Measurements from ENCODE around the gene FCHO2.
"Not testable (repeated sequence)": the region's sequence is repeated elsewhere in the genome, so short reads cannot be mapped to it uniquely, and the experiment has no call there.

FCHO2 gene

DNA sequence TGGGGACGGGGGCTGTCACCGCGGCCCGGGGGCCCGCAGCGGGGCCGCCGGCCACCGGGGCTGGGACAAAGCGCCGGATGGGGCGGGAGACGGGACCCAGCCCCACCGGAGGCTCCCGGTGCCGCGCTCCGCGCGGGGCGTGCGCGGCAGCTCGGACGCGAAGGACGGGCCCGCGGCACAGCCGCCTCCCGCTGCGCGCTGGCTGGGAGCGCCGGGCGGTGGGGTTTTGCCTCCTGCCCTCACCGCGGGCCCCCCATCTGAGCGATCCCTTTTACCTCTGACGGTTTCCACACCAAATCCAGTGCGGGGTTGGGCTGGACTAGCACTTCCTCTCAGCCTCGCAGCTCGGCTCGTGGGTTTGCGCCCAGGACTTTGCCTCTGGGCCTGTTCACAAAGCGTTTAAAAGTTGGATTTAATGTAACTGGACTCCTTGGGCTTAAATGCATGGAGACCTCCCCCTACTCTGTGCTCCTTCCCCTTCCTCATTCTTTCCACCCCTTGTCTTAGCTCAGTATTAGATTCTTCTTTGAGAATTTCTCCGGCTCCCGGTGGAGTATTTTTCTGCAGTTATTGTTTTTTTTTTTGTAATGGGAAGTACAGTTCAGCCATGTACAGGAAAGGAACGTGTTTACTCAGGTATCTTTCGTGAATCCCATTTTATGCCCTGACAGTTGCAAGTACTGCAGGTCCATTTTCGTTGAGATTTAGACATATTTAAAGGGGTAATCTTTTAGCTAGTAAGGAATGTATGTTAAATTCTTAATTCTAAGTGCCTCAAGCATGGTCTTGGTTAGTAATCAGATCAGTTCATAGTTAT, 691 bp downstream of the FCHO2 start:
- peaks cover 4% of the 10 kb centered on the region for H3K27me3 ChIP-seq (ENCODE audit: control insufficient read depth, low read length)
- peaks cover 24% of the 10 kb centered on the region for H3K4me1 ChIP-seq (ENCODE audit: control insufficient read depth, low read length)
- no peaks in the 10 kb centered on the region for H4K20me1 ChIP-seq (ENCODE audit: control insufficient read depth, insufficient read depth, low read depth, low read length)
- TF ChIP-seq EZH2phosphoT487 (IDR thresholded peaks at IDR 0.05; ENCODE audit: borderline replicate concordance, low read length) = no peak
- TF ChIP-seq, protein P1, sequence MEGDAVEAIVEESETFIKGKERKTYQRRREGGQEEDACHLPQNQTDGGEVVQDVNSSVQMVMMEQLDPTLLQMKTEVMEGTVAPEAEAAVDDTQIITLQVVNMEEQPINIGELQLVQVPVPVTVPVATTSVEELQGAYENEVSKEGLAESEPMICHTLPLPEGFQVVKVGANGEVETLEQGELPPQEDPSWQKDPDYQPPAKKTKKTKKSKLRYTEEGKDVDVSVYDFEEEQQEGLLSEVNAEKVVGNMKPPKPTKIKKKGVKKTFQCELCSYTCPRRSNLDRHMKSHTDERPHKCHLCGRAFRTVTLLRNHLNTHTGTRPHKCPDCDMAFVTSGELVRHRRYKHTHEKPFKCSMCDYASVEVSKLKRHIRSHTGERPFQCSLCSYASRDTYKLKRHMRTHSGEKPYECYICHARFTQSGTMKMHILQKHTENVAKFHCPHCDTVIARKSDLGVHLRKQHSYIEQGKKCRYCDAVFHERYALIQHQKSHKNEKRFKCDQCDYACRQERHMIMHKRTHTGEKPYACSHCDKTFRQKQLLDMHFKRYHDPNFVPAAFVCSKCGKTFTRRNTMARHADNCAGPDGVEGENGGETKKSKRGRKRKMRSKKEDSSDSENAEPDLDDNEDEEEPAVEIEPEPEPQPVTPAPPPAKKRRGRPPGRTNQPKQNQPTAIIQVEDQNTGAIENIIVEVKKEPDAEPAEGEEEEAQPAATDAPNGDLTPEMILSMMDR (IDR thresholded peaks at IDR 0.05; ENCODE audit: low read depth, low read length, poor library complexity, severe bottlenecking) = no peak
- peaks cover 26% of the 10 kb centered on the region for H3K79me2 ChIP-seq (ENCODE audit: control insufficient read depth, low read length)
- no peak overlapping the region for H3K27ac ChIP-seq (ENCODE audit: low read depth, low read length)
- no peaks in the 10 kb centered on the region for H3K9me3 ChIP-seq (ENCODE audit: control insufficient read depth, insufficient read depth, low read length)
- H3K4me2 ChIP-seq (ENCODE audit: low read length) = peak overlapping the region; percentile 77
- H3F3A ChIP-seq (ENCODE audit: control insufficient read depth, insufficient read depth) = no peaks in the 10 kb centered on the region
- H3K4me3 ChIP-seq (ENCODE audit: low read length) = peak overlapping the region; percentile 78
- H3K36me3 ChIP-seq (ENCODE audit: control insufficient read depth, low read length) = no peaks in the 10 kb centered on the region
- H3K9me2 ChIP-seq (replicated peaks; ENCODE audit: control insufficient read depth, low read length) = no peaks in the 10 kb centered on the region

DNA sequence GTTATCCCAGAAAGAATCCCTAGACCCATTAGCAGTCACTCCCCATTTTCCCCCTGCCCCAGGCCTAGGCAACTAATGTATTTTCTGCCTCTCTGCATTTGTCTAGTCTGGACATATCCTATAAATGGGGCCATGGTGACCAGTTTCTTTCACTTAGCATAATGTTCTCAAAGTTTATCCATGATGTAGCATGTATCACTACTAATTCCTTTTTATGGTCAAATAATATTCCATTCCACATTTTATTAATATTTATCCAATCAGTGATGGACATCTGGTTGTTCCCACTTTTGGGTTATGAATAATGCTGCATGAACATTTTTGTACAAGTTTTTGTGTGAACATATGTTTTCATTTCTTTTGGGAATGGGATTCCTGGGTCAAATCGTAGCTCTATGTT, 1.5 kb downstream of the FCHO2 start:
- Histone ChIP-seq H3K4me3 (ENCODE audit: low read length) (peak overlapping the region; percentile 78), H3K36me3 (ENCODE audit: control insufficient read depth, low read length) (no peaks in the 10 kb centered on the region), H3K4me2 (ENCODE audit: low read length) (peak overlapping the region; percentile 77), H3K27me3 (ENCODE audit: control insufficient read depth, low read length) (peaks cover 4% of the 10 kb centered on the region), H4K20me1 (ENCODE audit: control insufficient read depth, insufficient read depth, low read depth, low read length) (no peaks in the 10 kb centered on the region), H3K4me1 (ENCODE audit: control insufficient read depth, low read length) (peaks cover 16% of the 10 kb centered on the region), H3K9me2 (replicated peaks; ENCODE audit: control insufficient read depth, low read length) (no peaks in the 10 kb centered on the region), H3K27ac (ENCODE audit: low read depth, low read length) (no peak overlapping the region), H3K79me2 (ENCODE audit: control insufficient read depth, low read length) (peaks cover 26% of the 10 kb centered on the region), H3K9me3 (ENCODE audit: control insufficient read depth, insufficient read depth, low read length) (no peaks in the 10 kb centered on the region), H3F3A (ENCODE audit: control insufficient read depth, insufficient read depth) (no peaks in the 10 kb centered on the region)
- TF ChIP-seq, protein P1 (IDR thresholded peaks at IDR 0.05; ENCODE audit: low read depth, low read length, poor library complexity, severe bottlenecking) = no peak
- TF ChIP-seq EZH2phosphoT487 (IDR thresholded peaks at IDR 0.05; ENCODE audit: borderline replicate concordance, low read length) = no peak

DNA sequence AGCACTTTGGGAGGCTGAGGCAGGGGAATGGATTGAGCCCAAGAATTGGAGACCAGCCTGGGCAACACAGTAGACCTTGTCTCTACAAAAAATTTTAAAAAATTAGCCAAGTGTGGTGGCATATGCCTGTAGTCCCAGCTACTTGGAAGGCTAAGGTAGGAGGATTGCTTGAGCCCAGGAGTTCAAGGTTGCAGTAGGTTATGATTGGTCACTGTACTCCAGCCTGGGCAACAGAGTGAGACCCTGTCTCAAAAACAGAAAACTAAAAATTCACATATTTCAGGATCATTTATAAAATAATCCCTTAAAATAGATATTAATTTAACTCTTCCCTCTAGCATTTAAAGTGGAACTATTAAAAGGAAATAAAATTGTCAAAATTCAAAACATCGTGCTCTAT, 3.4 kb downstream of the FCHO2 start:
- Histone ChIP-seq H3K4me1 (ENCODE audit: control insufficient read depth, low read length) (peaks cover 14% of the 10 kb centered on the region), H4K20me1 (ENCODE audit: control insufficient read depth, insufficient read depth, low read depth, low read length) (no peaks in the 10 kb centered on the region), H3K36me3 (ENCODE audit: control insufficient read depth, low read length) (no peaks in the 10 kb centered on the region), H3K4me3 (ENCODE audit: low read length) (no peak overlapping the region), H3F3A (ENCODE audit: control insufficient read depth, insufficient read depth) (no peaks in the 10 kb centered on the region), H3K27me3 (ENCODE audit: control insufficient read depth, low read length) (peaks cover 4% of the 10 kb centered on the region), H3K4me2 (ENCODE audit: low read length) (no peak overlapping the region), H3K9me2 (replicated peaks; ENCODE audit: control insufficient read depth, low read length) (no peaks in the 10 kb centered on the region), H3K27ac (ENCODE audit: low read depth, low read length) (no peak overlapping the region), H3K9me3 (ENCODE audit: control insufficient read depth, insufficient read depth, low read length) (no peaks in the 10 kb centered on the region), H3K79me2 (ENCODE audit: control insufficient read depth, low read length) (peaks cover 29% of the 10 kb centered on the region)
- TF ChIP-seq, protein P1 (IDR thresholded peaks at IDR 0.05; ENCODE audit: low read depth, low read length, poor library complexity, severe bottlenecking) = no peak
- no peak for TF ChIP-seq EZH2phosphoT487 (IDR thresholded peaks at IDR 0.05; ENCODE audit: borderline replicate concordance, low read length)

DNA sequence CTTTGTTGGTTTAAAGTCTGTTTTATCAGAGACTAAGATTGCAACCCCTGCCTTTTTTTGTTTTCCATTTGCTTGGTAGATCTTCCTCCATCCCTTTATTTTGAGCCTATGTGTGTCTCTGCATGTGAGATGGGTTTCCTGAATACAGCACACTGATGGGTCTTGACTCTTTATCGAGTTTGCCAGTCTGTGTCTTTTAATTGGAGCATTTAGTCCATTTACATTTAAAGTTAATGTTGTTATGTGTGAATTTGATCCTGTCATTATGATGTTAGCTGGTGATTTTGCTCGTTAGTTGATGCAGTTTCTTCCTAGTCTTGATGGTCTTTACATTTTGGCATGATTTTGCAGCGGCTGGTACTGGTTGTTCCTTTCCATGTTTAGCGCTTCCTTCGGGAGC, 18.6 kb downstream of the FCHO2 start:
- not testable (repeated sequence) for H3F3A ChIP-seq (ENCODE audit: control insufficient read depth, insufficient read depth); H3K27me3 ChIP-seq (ENCODE audit: control insufficient read depth, low read length); H4K20me1 ChIP-seq (ENCODE audit: control insufficient read depth, insufficient read depth, low read depth, low read length); H3K9me2 ChIP-seq (replicated peaks; ENCODE audit: control insufficient read depth, low read length); H3K27ac ChIP-seq (ENCODE audit: low read depth, low read length); H3K4me2 ChIP-seq (ENCODE audit: low read length); H3K4me3 ChIP-seq (ENCODE audit: low read length); H3K36me3 ChIP-seq (ENCODE audit: control insufficient read depth, low read length); H3K79me2 ChIP-seq (ENCODE audit: control insufficient read depth, low read length); H3K4me1 ChIP-seq (ENCODE audit: control insufficient read depth, low read length); H3K9me3 ChIP-seq (ENCODE audit: control insufficient read depth, insufficient read depth, low read length)

DNA sequence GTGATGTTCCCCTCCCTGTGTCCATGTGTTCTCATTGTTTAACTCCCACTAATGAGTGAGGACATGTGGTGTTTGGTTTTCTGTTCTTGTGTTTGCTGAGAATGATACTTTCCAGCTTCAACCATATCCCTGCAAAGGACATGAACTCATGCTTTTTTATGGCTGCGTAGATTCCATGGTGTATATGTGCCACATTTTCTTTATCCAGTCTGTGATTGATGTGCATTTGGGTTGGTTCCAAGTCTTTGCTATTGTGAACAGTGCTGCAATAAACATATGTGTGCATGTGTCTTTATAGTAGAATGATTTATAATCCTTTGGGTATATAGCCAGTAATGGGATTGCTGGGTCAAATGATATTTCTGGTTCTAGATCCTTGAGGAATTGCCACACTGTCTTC, 21.0 kb downstream of the FCHO2 start:
- H3K4me1 ChIP-seq (ENCODE audit: control insufficient read depth, low read length); H3K4me2 ChIP-seq (ENCODE audit: low read length); H3K27ac ChIP-seq (ENCODE audit: low read depth, low read length); H3K27me3 ChIP-seq (ENCODE audit: control insufficient read depth, low read length); H3K4me3 ChIP-seq (ENCODE audit: low read length); H3F3A ChIP-seq (ENCODE audit: control insufficient read depth, insufficient read depth); H3K79me2 ChIP-seq (ENCODE audit: control insufficient read depth, low read length); H3K9me2 ChIP-seq (replicated peaks; ENCODE audit: control insufficient read depth, low read length); H3K9me3 ChIP-seq (ENCODE audit: control insufficient read depth, insufficient read depth, low read length); H4K20me1 ChIP-seq (ENCODE audit: control insufficient read depth, insufficient read depth, low read depth, low read length); H3K36me3 ChIP-seq (ENCODE audit: control insufficient read depth, low read length): not testable (repeated sequence)

All from DOHH2 (cell line).